Suppressor macrophage treated with lipopolysaccharide for 4 hours (primary cell): Measurements from ENCODE around the gene NUAK1.

Experiments
- DNase-seq: peaks from one replicate; pipeline ENCODE4 v3.0.0-alpha.2; 2020

NUAK1 gene

GRCh38 chr12:106128585-106129328 is 10.0 kb downstream of the NUAK1 start:
- no peak for DNase-seq

GRCh38 chr12:106127338-106128126 is 11.2 kb downstream of the NUAK1 start:
- DNase-seq = no peak

DNA sequence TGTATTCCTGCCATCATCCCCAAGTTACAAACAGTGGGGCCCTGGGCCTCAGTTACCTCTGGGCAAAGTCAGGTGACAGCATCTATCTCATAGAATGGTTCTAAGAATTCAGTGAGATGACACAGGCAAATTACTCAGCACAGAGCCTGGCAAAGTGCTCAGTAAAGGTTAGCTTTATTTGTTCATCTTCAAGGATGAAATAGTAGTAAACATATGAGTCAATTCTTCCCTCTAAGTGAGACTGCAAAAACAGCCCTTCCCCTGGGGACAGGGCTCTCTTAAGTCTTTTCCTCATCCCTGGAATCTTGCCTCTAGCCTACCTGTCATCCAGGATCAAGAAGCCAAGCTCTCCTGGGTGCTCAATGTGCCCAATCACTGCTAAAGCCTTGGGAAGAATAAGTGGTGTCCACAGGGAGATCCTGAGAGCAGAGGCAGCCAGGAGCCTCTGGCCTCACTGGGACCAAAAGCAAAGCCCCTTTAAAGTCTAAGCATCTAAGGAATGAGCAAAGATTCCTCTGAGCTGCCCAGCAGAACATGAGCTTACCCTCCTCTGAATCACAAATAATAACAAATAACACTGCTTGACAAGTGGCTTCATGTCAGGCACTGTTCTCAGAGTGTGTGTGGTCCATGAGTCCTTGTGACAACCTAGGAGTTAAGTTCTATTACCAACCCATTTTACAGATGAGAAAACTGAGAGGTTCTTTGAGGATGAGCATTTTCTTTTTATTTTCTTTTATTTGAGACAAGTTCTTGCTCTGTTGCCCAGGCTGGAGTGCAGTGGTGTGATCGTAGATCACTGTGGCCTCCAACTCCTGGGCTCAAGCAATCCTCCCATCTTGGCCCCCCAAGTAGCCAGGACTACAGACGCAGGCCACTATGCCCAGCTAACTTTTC is 12.1 kb downstream of the NUAK1 start:
- DNase-seq = no peak

GRCh38 chr12:106125351-106126095 is 13.2 kb downstream of the NUAK1 start:
- no peak for DNase-seq

GRCh38 chr12:106123551-106124081 is 15.1 kb downstream of the NUAK1 start:
- no peak for DNase-seq

- no peak for DNase-seq
Measured at GRCh38 chr12:106123110-106123509, 15.6 kb downstream of the NUAK1 start.

- DNase-seq = no peak
Measured at GRCh38 chr12:106122004-106122403, 16.8 kb downstream of the NUAK1 start.

GRCh38 chr12:106120519-106121105 is 18.1 kb downstream of the NUAK1 start:
- DNase-seq = no peak

DNA sequence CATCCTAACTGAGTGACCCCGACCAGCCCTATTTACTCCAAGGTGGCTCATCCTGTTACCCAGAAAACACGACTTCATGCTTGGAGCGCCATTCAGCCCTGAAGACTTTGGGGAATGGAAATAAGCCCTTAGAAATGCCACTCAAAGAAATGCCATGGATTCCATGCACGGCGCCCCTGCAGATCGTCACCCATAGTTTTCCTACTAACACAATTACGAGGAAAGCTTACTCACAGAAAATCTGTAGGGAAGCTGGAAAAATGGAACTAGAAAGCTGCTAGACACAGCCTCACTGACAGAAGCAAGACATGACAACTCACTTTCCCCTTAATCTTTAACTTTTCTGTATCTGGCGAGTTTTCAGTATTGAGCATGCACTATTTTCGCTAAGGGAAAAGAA is 19.5 kb downstream of the NUAK1 start:
- DNase-seq = no peak

DNA sequence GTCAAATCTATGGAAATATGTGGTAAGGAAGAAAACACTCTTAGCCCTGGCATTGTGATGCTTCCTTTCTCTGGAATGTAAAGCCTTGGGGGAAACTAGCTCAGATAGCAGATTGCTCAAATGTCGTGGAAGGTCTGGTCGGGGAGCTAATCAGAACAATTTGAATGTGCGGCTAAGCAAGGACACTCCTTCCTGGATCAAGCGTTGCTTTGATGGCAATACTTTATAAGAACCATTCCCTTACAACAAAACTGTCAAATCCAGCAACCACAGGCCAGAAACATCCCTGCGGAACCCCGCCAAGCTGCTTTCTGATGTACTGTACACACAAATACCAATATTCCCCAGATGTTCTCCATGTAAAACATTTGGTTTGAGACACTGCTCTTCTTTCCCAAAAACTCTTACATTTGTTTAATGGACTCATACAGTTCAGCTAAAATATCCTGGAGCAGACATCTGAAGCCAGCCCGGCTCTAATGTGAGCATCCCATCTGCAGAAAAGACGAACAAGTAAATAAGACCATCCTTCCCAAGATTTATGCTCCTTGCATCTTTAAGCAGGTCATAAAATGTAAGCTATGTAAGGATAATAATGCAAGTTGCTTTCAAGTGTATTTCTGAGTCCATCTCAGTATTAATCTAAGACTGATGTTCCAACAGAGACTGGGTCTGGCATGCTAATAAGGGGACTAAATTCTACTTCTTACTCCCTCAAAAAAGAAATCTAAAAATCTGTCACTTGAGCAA is 20.2 kb downstream of the NUAK1 start:
- DNase-seq = no peak

DNA sequence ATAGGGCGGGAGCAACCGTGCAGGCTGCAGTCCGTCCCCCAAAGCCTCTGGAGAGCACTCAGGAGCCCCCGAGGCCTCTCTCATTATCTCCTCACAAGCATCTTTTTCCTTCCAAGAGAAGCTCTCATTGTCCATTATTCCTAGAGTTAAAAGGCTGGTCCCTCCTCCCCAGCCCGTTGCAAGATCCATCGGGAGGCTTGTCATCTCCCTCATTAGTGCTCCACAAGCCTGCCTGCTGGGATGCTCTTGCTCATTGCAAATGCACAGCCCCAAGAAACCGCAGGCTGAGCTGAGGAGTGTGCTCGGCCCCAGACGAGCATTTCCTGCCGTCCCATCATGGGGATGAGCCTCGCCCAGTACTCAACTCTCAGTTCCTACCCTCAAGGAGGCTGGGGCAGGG is 23.3 kb downstream of the NUAK1 start:
- DNase-seq = no peak

- no peak for DNase-seq
Measured at GRCh38 chr12:106114447-106115068, 24.2 kb downstream of the NUAK1 start.

DNA sequence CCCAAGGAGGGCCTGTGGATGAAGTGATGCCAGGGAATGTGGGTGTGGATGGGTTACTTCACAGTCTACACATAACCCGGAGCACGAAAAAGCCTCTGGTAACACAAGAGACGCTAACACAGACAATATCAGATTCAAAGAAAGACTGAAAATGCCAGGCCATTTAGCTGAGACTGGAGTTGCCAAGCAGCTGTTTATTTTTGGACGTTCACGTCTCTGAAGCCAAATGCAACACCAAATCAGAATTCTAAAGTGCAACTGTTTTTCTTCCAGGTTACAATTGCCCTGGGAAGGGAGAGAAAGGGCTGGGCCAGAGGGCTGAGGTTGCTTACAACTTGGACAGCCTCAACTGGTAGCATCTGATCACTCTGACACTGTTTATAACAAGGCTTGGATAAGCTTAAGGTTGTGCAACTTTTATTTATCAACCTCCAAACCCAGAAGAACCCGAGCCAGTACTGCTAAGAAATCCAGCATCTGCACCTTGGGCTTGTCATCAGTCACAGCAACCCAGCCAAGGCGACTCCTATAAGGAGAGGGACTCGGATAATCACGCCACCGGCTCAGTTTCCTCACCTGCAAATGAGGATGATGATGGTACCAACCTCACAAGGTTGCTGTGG is 24.8 kb downstream of the NUAK1 start:
- DNase-seq = no peak

DNA sequence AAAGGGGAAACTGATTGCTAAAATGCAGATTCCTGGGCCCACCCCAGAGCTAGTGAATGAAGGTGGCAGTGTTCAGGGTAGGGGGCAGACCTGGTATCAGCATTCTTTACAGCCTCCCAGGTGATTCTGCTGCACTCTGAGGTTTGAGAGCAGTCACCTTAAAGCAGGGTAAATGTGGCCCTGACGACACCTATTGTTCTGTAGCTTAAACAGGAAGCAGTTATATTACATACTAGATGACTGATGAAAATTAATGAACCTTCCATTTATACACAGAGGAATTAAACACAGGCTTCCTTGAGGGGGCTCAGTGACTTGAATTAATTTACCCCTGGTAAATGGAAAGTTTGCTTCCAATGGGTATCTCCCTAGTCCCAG is 25.3 kb downstream of the NUAK1 start:
- DNase-seq = no peak

GRCh38 chr12:106113042-106113441 is 25.7 kb downstream of the NUAK1 start:
- DNase-seq = peak; percentile 82

DNA sequence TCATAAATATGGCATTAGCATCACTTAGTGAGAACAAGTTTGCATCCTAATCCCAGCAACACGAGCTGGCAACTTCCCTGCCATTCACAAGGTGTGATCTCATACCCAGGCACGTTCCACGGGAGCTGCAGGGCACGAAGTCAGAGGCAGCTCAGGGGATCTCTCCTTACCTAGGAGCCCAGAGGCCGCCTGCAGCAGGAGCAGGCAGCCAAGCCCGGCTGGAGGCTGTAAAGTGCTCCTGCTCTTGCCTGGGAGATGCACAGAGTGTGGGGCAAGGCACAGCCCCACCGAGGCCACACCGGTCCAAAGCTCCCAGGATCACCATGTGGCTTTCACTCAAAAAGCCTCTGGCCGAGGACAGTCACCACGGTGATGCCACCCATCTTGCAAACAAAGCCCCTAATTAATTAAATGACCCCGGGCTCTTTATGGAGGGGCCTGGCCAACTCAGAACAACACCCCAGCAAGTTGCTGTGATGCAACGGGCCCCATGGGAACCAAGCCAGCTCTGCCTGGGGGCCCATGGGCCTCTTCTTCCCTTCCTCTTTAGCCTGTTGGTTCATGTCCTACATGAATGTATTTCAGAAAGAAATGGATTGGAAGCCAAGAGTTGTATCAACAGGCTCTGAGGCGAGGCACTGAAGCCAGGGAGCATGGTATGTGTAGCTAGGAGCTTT is 26.5 kb downstream of the NUAK1 start:
- DNase-seq = peak; percentile 9

- no peak for DNase-seq
Measured at GRCh38 chr12:106110626-106111300, 28.0 kb downstream of the NUAK1 start.

DNA sequence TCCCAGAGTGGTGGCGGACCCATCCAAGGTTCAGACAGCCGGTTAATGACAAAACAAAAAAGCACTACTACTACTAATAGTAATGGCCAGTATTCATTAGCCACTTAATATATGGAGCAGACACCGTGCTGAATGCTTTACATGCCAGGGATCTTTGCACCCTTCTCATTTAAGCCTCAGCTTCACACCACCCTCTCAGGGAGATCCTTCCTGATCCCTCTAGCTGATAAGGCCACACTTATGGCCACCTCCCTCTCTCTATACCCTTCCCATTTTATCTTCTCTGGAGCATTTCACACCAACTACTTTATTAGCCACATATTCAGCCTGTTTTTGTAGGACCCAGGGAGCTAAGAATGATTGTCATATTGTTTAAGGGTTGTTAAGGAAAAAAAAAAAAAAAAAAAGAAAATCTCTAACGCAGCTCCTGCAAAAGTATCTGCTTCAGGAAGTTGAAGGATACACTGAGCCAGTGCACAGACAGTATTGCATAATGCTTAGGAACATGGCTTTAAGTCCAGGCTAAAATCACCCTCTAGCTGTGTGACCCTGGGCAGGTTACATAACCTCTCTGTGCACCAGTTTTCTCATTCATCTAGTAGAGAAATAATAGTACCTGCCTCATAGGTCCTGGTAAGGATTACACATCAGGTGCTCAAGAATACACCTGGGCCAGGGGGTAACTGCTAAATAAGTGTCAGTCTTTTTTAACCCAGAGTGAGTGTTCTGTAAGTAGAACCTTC is 29.4 kb downstream of the NUAK1 start:
- no peak for DNase-seq
